Heart right ventricle (tissue), 16 donors: Measurements from ENCODE around the gene ITLN2. TPM values are rescaled to one million over a fixed set of nuclear protein-coding genes. Genes with fewer than 3 reads are reported as not detected.
"Not testable (repeated sequence)": the region's sequence is repeated elsewhere in the genome, so short reads cannot be mapped to it uniquely, and the experiment has no call there.

Experiments used
- ATAC-seq, 8 donors: fragments of 200-7000 bp; cut with Tn5 transposase; one replicate each; pipeline ENCODE4 v1.9.1; 2020; ENCODE audit warnings: mild to moderate bottlenecking in 8 of 8, moderate library complexity in 8 of 8, moderate number of reproducible peaks in 1 of 8
- DNase-seq, 2 donors: peaks; one replicate each; pipeline ENCODE4 v3.0.0-alpha.2; 2020
- H3K27ac ChIP-seq, 10 donors: fragments of 200-600 bp; sonication (generic) in 2 of 10; one replicate each; pipeline versions ENCODE4 v1.5.0 to v1.8.0; 2020 to 2022; ENCODE audit warnings: mild to moderate bottlenecking in 3 of 10
- H3K27me3 ChIP-seq, 7 donors: fragments of 200-600 bp; one replicate each; pipeline ENCODE4 v1.8.0; 2021 to 2022; ENCODE audit warnings: mild to moderate bottlenecking in 2 of 7
- H3K36me3 ChIP-seq, 9 donors: fragments of 200-600 bp; sonication (generic) in 1 of 9; one replicate each; pipeline versions ENCODE4 v1.5.0 to v1.8.0; 2020 to 2022; ENCODE audit warnings: mild to moderate bottlenecking in 2 of 9
- H3K4me1 ChIP-seq, 9 donors: fragments of 200-600 bp; sonication (generic) in 1 of 9; one replicate each; pipeline versions ENCODE4 v1.5.0 to v1.8.0; 2020 to 2022; ENCODE audit warnings: mild to moderate bottlenecking in 4 of 9
- H3K4me3 ChIP-seq, 10 donors: fragments of 200-600 bp; sonication (generic) in 2 of 10; one replicate each; pipeline versions ENCODE4 v1.5.0 to v1.8.0; 2020 to 2022; ENCODE audit warnings: mild to moderate bottlenecking in 7 of 10, moderate library complexity in 2 of 10
- H3K9me3 ChIP-seq, 11 donors: fragments of 200-600 bp in 10 of 11; sonication (generic) in 2 of 11; one replicate each; pipeline versions ENCODE4 v1.5.0 to v1.8.0; 2013 to 2022; ENCODE audit warnings: mild to moderate bottlenecking in 2 of 11, control low read depth in 1 of 11, moderate library complexity in 1 of 11
- WGBS, 2 donors: extraction: QIAGEN DNeasy Blood & Tissue Kit; methylation state at CpG; one replicate each; pipeline ENCODE4 v1.1.7; 2013; ENCODE audit warnings: inconsistent platforms in 1 of 2; 5-methylcytosine and 5-hydroxymethylcytosine counted together
- intact Hi-C, 10 donors: fragments of 100-400 bp; cut with DNase I; formaldehyde crosslinking; loops; one replicate each; pipeline versions ENCODE4 v1.11.1 to v1.14.2; 2022
- polyA plus RNA-seq, 2 donors: library from polyadenylated mRNA; stranded (reverse); fragments of 200-250 nt; gene quantifications; one replicate each; pipeline ENCODE4 v1.2.3, GENCODE V29; 2013
- total RNA-seq, 10 donors: library from RNA; stranded (reverse); fragmentation: NEBNext Ultra II Directional in 3 of 10; extraction: Animal tissue kit (Norgen Biotek cat#: 25700) in 3 of 10; gene quantifications; one replicate each; pipeline versions ENCODE4 v1.2.1 to v1.2.4, GENCODE V29; 2021 to 2023
- TF ChIP-seq, protein P1 (sequence below), 9 donors: fragments of 200-600 bp; sonication (generic) in 2 of 9; IDR thresholded peaks; one replicate each; pipeline versions ENCODE4 v1.5.0 to v1.8.0; 2021 to 2022; ENCODE audit warnings: antibody characterized with exemption in 9 of 9, mild to moderate bottlenecking in 5 of 9, moderate library complexity in 1 of 9
- donor health status: Arrhythmogenic right ventricular cardiomyopathy.
- donor health status: ischemic (EF 13 %, LVEDD 7.1; RV severe dilation, severe dysfunction).
- donor health status: healthy with polysubstance abuse.
- donor health status: DM: no; HTN: yes; CAD: no.
- donor health status: DM: no; HTN: no; CAD: no.
- donor health status: ischemic (EF 25% LVEDD 6.9; RV normal size, moderate dysfunction).
- donor health status: ischemic (EF 25% LVEDD 5.7; RV mildly dilated, moderate dysfunction).
- donor health status: healthy.
- donor health status: DM: yes; HTN: yes; CAD: no.
- donor health status: Ischemic cardiomyopathy.
- donor health status: ischemic (EF 35%, LVEDD 5.7; RV mildly dilated, moderate dysfunction).
- donor health status: nonischemic (EF 11% LVEDD 7.7; RV severe dilation, severe dysfunction).
- donor health status: DM: yes; HTN: yes; CAD: no.
- donor health status: PGD.
- donor health status: ischemic (EF 29% LVEDD 5.4; RV normal size, mild dysfunction).
- donor health status: nonischemic (EF 23%, LVEDD 6.1; RV moderate dilation, normal function).

The ITLN2 gene
- total and polyA plus RNA-seq, 12 donors: 0.22 TPM; not detected in 11

DNA sequence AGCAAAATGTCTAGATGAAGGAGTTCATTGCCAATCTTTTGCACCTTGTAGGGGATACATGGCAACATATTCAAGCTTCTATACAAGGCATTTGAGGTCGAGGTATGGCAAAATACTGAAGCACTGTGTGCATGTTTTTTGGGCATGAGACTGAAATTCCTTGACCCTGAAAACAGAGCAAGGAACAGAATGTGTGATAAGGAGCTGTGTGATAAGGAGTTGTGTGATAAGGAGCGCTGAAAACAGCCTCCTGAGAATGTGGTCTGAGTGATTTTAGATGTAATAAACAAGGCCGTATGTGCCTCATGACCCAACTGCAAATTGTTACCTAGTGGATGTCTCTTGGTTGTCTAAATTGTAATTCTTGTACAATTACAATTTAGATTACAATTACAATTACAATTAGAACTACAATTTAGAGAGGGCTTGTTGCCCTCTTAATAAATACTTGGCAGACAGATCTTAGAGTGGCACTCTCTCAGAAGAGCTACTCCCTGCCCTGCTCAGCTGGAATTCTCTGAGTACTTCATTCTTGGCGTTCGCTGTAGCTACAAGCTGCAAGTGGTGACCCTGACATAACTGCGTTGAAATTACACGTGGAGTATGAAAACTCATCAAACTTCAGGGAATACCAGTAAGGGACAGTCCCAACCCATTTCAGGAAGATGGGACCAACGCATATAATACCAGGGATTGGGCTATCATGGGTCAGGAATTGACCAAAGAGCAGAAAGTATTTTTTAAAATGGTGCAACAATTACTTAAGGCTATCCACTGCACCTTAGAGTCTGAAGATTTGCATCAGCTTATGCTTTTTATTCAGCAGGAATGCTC lies 49.6 kb downstream of the ITLN2 start:
- Histone ChIP-seq H3K9me3 (peaks cover 0 to 6% (median 0%) of the 10 kb centered on the region in 11 donors), H3K27ac (peak overlapping the region in 2 of 10 donors; percentile 1 to 22), H3K4me1 (peaks cover 0 to 35% (median 4%) of the 10 kb centered on the region in 9 donors), H3K36me3 (no peaks in the 10 kb centered on the region), H3K27me3 (no peaks in the 10 kb centered on the region), H3K4me3 (no peak overlapping the region)
- DNase-seq: no peak
- WGBS, 2 donors: 22 to 33% methylated on average over 8 of the region's 8 CpGs
- TF ChIP-seq, protein P1, sequence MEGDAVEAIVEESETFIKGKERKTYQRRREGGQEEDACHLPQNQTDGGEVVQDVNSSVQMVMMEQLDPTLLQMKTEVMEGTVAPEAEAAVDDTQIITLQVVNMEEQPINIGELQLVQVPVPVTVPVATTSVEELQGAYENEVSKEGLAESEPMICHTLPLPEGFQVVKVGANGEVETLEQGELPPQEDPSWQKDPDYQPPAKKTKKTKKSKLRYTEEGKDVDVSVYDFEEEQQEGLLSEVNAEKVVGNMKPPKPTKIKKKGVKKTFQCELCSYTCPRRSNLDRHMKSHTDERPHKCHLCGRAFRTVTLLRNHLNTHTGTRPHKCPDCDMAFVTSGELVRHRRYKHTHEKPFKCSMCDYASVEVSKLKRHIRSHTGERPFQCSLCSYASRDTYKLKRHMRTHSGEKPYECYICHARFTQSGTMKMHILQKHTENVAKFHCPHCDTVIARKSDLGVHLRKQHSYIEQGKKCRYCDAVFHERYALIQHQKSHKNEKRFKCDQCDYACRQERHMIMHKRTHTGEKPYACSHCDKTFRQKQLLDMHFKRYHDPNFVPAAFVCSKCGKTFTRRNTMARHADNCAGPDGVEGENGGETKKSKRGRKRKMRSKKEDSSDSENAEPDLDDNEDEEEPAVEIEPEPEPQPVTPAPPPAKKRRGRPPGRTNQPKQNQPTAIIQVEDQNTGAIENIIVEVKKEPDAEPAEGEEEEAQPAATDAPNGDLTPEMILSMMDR (IDR thresholded peaks at IDR 0.05): no peak
- ATAC-seq: peak in 5 of 8 donors; percentile 38 to 71 (median 55)
- intact Hi-C loops: no loop called here

DNA sequence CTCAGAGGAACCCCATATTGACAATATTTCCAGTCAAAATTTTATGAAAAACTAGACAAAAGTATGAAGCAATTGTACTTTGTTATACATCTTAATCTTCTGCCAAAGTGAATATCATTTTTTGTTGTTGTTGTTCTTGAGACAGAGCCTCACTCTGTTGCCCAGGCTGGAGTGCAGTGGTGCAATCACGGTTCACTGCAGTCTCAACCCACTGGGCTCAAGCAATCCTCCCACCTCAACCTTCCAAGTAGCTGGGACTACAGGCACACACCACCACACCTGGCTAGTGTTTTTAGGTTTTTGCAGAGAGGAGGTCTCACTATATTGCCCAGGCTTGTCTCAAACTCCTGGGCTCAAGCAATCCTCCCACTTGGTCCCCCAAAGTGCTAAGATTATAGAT lies 52.4 kb downstream of the ITLN2 start:
- WGBS, 2 donors: 74% methylated on average over 1 of the region's 1 CpG
- peaks cover 0 to 16% (median 4%) of the 10 kb centered on the region in 9 donors for H3K4me1 ChIP-seq
- H3K9me3 ChIP-seq, intact Hi-C loops, ATAC-seq, H3K4me3 ChIP-seq, H3K27me3 ChIP-seq, H3K36me3 ChIP-seq, H3K27ac ChIP-seq, DNase-seq: not testable (repeated sequence)

DNA sequence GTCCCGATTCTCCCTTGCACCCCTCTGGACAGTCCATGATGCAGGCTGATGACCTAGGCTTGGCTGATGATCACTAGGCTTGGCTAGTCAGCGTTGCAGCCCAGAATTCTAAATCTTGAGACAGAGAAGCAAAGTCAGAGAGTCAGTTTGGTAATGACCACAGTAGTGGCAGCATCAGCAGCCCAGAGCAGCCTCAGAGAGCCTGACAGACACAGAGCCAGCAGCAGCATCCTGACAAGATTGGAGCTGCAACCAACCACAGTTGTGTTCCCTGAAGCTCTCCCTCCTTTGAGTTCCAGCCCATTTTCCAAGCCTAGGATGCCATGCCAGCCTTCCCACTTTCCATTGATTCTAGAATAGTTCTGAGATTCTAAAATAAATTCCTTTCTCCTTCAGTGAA lies 52.8 kb downstream of the ITLN2 start:
- DNase-seq: no peak
- Histone ChIP-seq H3K36me3 (no peaks in the 10 kb centered on the region), H3K4me3 (no peak overlapping the region), H3K27ac (no peak overlapping the region), H3K27me3 (no peaks in the 10 kb centered on the region), H3K4me1 (peaks cover 0 to 15% (median 4%) of the 10 kb centered on the region in 9 donors), H3K9me3 (peaks cover 0 to 7% (median 0%) of the 10 kb centered on the region in 11 donors)
- intact Hi-C loops: no loop called here
- WGBS, 2 donors: 90% methylated on average over 2 of the region's 2 CpGs
- ATAC-seq: no peak
- TF ChIP-seq, protein P1 (IDR thresholded peaks at IDR 0.05): no peak

DNA sequence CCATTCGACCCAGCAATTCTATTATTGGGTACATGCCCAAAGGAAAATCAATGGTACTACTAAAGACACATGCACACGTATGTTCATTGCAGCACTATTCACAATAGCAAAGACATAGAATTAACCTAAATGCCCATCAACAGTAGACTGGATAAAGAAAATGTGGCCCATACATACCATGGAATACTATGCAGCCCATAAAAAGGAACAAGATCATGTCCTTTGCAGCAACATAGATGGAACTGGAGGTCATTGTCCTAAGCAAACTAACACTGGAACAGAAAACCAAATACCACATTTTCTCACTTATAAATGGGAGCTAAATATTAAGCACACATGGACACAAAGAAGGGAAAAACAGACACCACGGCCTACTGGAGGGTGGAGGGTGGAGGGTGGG lies 53.9 kb downstream of the ITLN2 start:
- H3K4me3 ChIP-seq, intact Hi-C loops, DNase-seq, H3K9me3 ChIP-seq, H3K27me3 ChIP-seq, ATAC-seq, H3K36me3 ChIP-seq, H3K27ac ChIP-seq: not testable (repeated sequence)
- H3K4me1 ChIP-seq: peaks cover 0 to 12% (median 3%) of the 10 kb centered on the region in 9 donors
- WGBS, 2 donors: 71 to 83% methylated on average over 3 of the region's 3 CpGs

Other genes starting within 250 kb of the ITLN2 start
- 10 to 100 TPM in 1 of 10 donors, 1 to 10 TPM in 4, under 1 TPM in 5; 0.40 to 20.9 (median 0.96) TPM for gene CD48, start 243.0 kb downstream of the ITLN2 start, total RNA-seq
- gene CD48, start 243.0 kb downstream of the ITLN2 start, polyA plus RNA-seq: 1 to 10 TPM in 1 of 2 donors, under 1 TPM in 1; 0.80 to 1.9 TPM
- gene SLAMF7, start 215.6 kb downstream of the ITLN2 start, total RNA-seq: 10 to 100 TPM in 1 of 10 donors, under 1 TPM in 9; 0.11 to 19.4 (median 0.34) TPM
- under 1 TPM; 0.13 to 0.22 TPM for gene SLAMF7, start 215.6 kb downstream of the ITLN2 start, polyA plus RNA-seq
- gene LY9, start 158.6 kb downstream of the ITLN2 start, total RNA-seq: 1 to 10 TPM in 1 of 10 donors, under 1 TPM in 4, not detected in 5; 0.25 to 1.4 (median 0.42) TPM
- gene LY9, start 158.6 kb downstream of the ITLN2 start, polyA plus RNA-seq: under 1 TPM in 1 of 2 donors, not detected in 1; 0.10 TPM
- 1 to 10 TPM in 1 of 10 donors, under 1 TPM in 6, not detected in 3; 0.10 to 1.5 (median 0.25) TPM for gene CD244, start 91.9 kb downstream of the ITLN2 start, total RNA-seq
- gene CD244, start 91.9 kb downstream of the ITLN2 start, polyA plus RNA-seq: under 1 TPM in 1 of 2 donors, not detected in 1; 0.12 TPM
- gene ITLN1, start 69.6 kb downstream of the ITLN2 start, total RNA-seq: 100 to 1,000 TPM in 1 of 10 donors, 1 to 10 TPM in 6, under 1 TPM in 1, not detected in 2; 0.54 to 102 (median 3.2) TPM
- 1 to 10 TPM; 2.8 to 2.9 TPM for gene ITLN1, start 69.6 kb downstream of the ITLN2 start, polyA plus RNA-seq
- 10 to 100 TPM in 6 of 10 donors, 1 to 10 TPM in 4; 7.1 to 22.7 (median 10.5) TPM for gene F11R, start 66.3 kb upstream of the ITLN2 start, total RNA-seq
- 1 to 10 TPM; 7.5 to 9.9 TPM for gene F11R, start 66.3 kb upstream of the ITLN2 start, polyA plus RNA-seq
- gene TSTD1, start 84.2 kb upstream of the ITLN2 start, total RNA-seq: 10 to 100 TPM in 9 of 10 donors, 1 to 10 TPM in 1; 8.0 to 18.0 (median 13.4) TPM
- 10 to 100 TPM; 11.8 to 15.3 TPM for gene TSTD1, start 84.2 kb upstream of the ITLN2 start, polyA plus RNA-seq
- 10 to 100 TPM; 23.7 to 43.6 (median 28.5) TPM for gene USF1, start 91.2 kb upstream of the ITLN2 start, total RNA-seq
- gene USF1, start 91.2 kb upstream of the ITLN2 start, polyA plus RNA-seq: 10 to 100 TPM; 42.4 to 55.1 TPM
- gene ARHGAP30, start 115.1 kb upstream of the ITLN2 start, total RNA-seq: 10 to 100 TPM in 1 of 10 donors, 1 to 10 TPM in 9; 1.5 to 16.4 (median 2.1) TPM
- 1 to 10 TPM; 1.2 to 1.4 TPM for gene ARHGAP30, start 115.1 kb upstream of the ITLN2 start, polyA plus RNA-seq
- under 1 TPM in 1 of 10 donors, not detected in 9; 0.19 TPM for gene NECTIN4, start 134.7 kb upstream of the ITLN2 start, total RNA-seq
- gene NECTIN4, start 134.7 kb upstream of the ITLN2 start, polyA plus RNA-seq: under 1 TPM in 1 of 2 donors, not detected in 1; 0.06 TPM
- gene KLHDC9, start 143.6 kb upstream of the ITLN2 start, total RNA-seq: 10 to 100 TPM in 5 of 10 donors, 1 to 10 TPM in 5; 2.2 to 17.7 (median 9.0) TPM
- gene KLHDC9, start 143.6 kb upstream of the ITLN2 start, polyA plus RNA-seq: 1 to 10 TPM in 1 of 2 donors, under 1 TPM in 1; 0.83 to 6.7 TPM
- 10 to 100 TPM; 44.6 to 78.7 (median 54.1) TPM for gene PFDN2, start 163.2 kb upstream of the ITLN2 start, total RNA-seq
- 100 to 1,000 TPM; 185 to 273 TPM for gene PFDN2, start 163.2 kb upstream of the ITLN2 start, polyA plus RNA-seq
- gene NIT1, start 163.3 kb upstream of the ITLN2 start, total RNA-seq: 10 to 100 TPM; 24.1 to 41.2 (median 33.4) TPM
- gene NIT1, start 163.3 kb upstream of the ITLN2 start, polyA plus RNA-seq: 10 to 100 TPM; 28.5 to 30.6 TPM
- gene DEDD, start 177.9 kb upstream of the ITLN2 start, total RNA-seq: 10 to 100 TPM; 21.7 to 33.0 (median 26.3) TPM
- gene DEDD, start 177.9 kb upstream of the ITLN2 start, polyA plus RNA-seq: 10 to 100 TPM; 19.7 to 27.2 TPM
- 10 to 100 TPM; 63.9 to 88.3 (median 74.9) TPM for gene UFC1, start 199.2 kb upstream of the ITLN2 start, total RNA-seq
- 100 to 1,000 TPM in 1 of 2 donors, 10 to 100 TPM in 1; 43.0 to 142 TPM for gene UFC1, start 199.2 kb upstream of the ITLN2 start, polyA plus RNA-seq
- gene USP21, start 204.7 kb upstream of the ITLN2 start, total RNA-seq: 10 to 100 TPM in 9 of 10 donors, 1 to 10 TPM in 1; 8.8 to 24.0 (median 14.7) TPM
- gene USP21, start 204.7 kb upstream of the ITLN2 start, polyA plus RNA-seq: 10 to 100 TPM; 13.2 to 22.4 TPM
- gene PPOX, start 211.6 kb upstream of the ITLN2 start, total RNA-seq: 10 to 100 TPM in 8 of 10 donors, 1 to 10 TPM in 2; 8.5 to 19.8 (median 15.0) TPM
- 10 to 100 TPM in 1 of 2 donors, 1 to 10 TPM in 1; 10.0 to 58.5 TPM for gene PPOX, start 211.6 kb upstream of the ITLN2 start, polyA plus RNA-seq
- 10 to 100 TPM; 12.1 to 28.9 (median 19.6) TPM for gene B4GALT3, start 222.7 kb upstream of the ITLN2 start, total RNA-seq
- 10 to 100 TPM; 11.5 to 25.5 TPM for gene B4GALT3, start 222.7 kb upstream of the ITLN2 start, polyA plus RNA-seq
- 10 to 100 TPM in 6 of 10 donors, 1 to 10 TPM in 4; 1.7 to 86.1 (median 17.7) TPM for gene ADAMTS4, start 244.2 kb upstream of the ITLN2 start, total RNA-seq
- gene ADAMTS4, start 244.2 kb upstream of the ITLN2 start, polyA plus RNA-seq: 10 to 100 TPM in 1 of 2 donors, 1 to 10 TPM in 1; 5.4 to 11.9 TPM
- 100 to 1,000 TPM; 244 to 370 (median 318) TPM for gene NDUFS2, start 247.6 kb upstream of the ITLN2 start, total RNA-seq
- gene NDUFS2, start 247.6 kb upstream of the ITLN2 start, polyA plus RNA-seq: 100 to 1,000 TPM; 121 to 193 TPM